Measurements from ENCODE around the gene SFRP4.

- TF ChIP-seq, protein P1, sequence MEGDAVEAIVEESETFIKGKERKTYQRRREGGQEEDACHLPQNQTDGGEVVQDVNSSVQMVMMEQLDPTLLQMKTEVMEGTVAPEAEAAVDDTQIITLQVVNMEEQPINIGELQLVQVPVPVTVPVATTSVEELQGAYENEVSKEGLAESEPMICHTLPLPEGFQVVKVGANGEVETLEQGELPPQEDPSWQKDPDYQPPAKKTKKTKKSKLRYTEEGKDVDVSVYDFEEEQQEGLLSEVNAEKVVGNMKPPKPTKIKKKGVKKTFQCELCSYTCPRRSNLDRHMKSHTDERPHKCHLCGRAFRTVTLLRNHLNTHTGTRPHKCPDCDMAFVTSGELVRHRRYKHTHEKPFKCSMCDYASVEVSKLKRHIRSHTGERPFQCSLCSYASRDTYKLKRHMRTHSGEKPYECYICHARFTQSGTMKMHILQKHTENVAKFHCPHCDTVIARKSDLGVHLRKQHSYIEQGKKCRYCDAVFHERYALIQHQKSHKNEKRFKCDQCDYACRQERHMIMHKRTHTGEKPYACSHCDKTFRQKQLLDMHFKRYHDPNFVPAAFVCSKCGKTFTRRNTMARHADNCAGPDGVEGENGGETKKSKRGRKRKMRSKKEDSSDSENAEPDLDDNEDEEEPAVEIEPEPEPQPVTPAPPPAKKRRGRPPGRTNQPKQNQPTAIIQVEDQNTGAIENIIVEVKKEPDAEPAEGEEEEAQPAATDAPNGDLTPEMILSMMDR (conservative IDR thresholded peaks at IDR 0.05), result no peak
- TF ChIP-seq EZH2 (IDR thresholded peaks at IDR 0.05; ENCODE audit: low read depth), result no peak
These were observed 16.8 kb downstream of the SFRP4 start for GRCh38 chr7:37899712-37900247.

Measured in PC-9 (cell line).